Measurements from ENCODE around the gene CHST5. TPM values are rescaled to one million over a fixed set of nuclear protein-coding genes. Genes with fewer than 3 reads are reported as not detected.

CHST5 gene
- total RNA-seq, 1 experiment from 2014 or later = 0.11 TPM

GRCh38 chr16:75506574-75506973 is 29.3 kb downstream of the CHST5 start:
- Histone ChIP-seq H3K36me3 (ENCODE audit: control insufficient read depth, insufficient read depth, low read length) (no peaks in the 10 kb centered on the region), H3K4me3 (ENCODE audit: low read depth, low read length) (no peak overlapping the region), H3K4me1 (no peaks in the 10 kb centered on the region), H3K9me3 (no peaks in the 10 kb centered on the region), H3K27me3 (replicated peaks; ENCODE audit: control insufficient read depth, insufficient read depth, low read length) (no peaks in the 10 kb centered on the region)
- H3K4me3 Mint-ChIP-seq (ENCODE audit: unreplicated experiment) = no peak overlapping the region
- H3K27ac Mint-ChIP-seq (ENCODE audit: unreplicated experiment) = no peak overlapping the region
- DNase-seq = no peak
- no TSS peak for BruUV-seq (replicated peaks)
- H3K36me3 Mint-ChIP-seq (ENCODE audit: insufficient read depth, unreplicated experiment) = no peaks in the 10 kb centered on the region
- H3K27me3 Mint-ChIP-seq (ENCODE audit: insufficient read depth, unreplicated experiment) = peaks cover 9% of the 10 kb centered on the region
- ChIA-PET CTCF (no interaction called here), POLR2A (no interaction called here)
- intact Hi-C loops (cut with micrococcal nuclease; ENCODE audit: unreplicated experiment) = no loop called here
- H3K9me3 Mint-ChIP-seq (ENCODE audit: unreplicated experiment) = no peaks in the 10 kb centered on the region
- no peaks in the 10 kb centered on the region for H3K4me1 Mint-ChIP-seq (ENCODE audit: low read depth, unreplicated experiment)
- TF ChIP-seq CTCF (IDR thresholded peaks at IDR 0.05; ENCODE audit: insufficient read depth in 1 of 2, low read depth in 1 of 2, low read length in 1 of 2, severe bottlenecking in 1 of 2, unreplicated experiment in 1 of 2) = no peak

- CTCF ChIA-PET = no interaction called here
- no peaks in the 10 kb centered on the region for H3K4me1 Mint-ChIP-seq (ENCODE audit: low read depth, unreplicated experiment)
- H3K4me3 Mint-ChIP-seq (ENCODE audit: unreplicated experiment) = no peak overlapping the region
- H3K27me3 Mint-ChIP-seq (ENCODE audit: insufficient read depth, unreplicated experiment) = peaks cover 9% of the 10 kb centered on the region
- Histone ChIP-seq H3K27me3 (replicated peaks; ENCODE audit: control insufficient read depth, insufficient read depth, low read length) (no peaks in the 10 kb centered on the region), H3K4me1 (no peaks in the 10 kb centered on the region), H3K9me3 (no peaks in the 10 kb centered on the region), H3K4me3 (ENCODE audit: low read depth, low read length) (no peak overlapping the region), H3K36me3 (ENCODE audit: control insufficient read depth, insufficient read depth, low read length) (no peaks in the 10 kb centered on the region)
- DNase-seq = no peak
- H3K9me3 Mint-ChIP-seq (ENCODE audit: unreplicated experiment) = no peaks in the 10 kb centered on the region
- intact Hi-C loops (cut with micrococcal nuclease; ENCODE audit: unreplicated experiment) = no loop called here
- H3K27ac Mint-ChIP-seq (ENCODE audit: unreplicated experiment) = no peak overlapping the region
- no TSS peak for BruUV-seq (replicated peaks)
- TF ChIP-seq CTCF (IDR thresholded peaks at IDR 0.05; ENCODE audit: insufficient read depth in 1 of 2, low read depth in 1 of 2, low read length in 1 of 2, severe bottlenecking in 1 of 2, unreplicated experiment in 1 of 2) = no peak
- no peaks in the 10 kb centered on the region for H3K36me3 Mint-ChIP-seq (ENCODE audit: insufficient read depth, unreplicated experiment)
- POLR2A ChIA-PET = no interaction called here
These were observed 29.8 kb downstream of the CHST5 start for GRCh38 chr16:75506107-75506506.

- no peaks in the 10 kb centered on the region for H3K4me1 Mint-ChIP-seq (ENCODE audit: low read depth, unreplicated experiment)
- intact Hi-C loops (cut with micrococcal nuclease; ENCODE audit: unreplicated experiment) = no loop called here
- ChIA-PET POLR2A (no interaction called here), CTCF (no interaction called here)
- H3K4me1 ChIP-seq = no peaks in the 10 kb centered on the region
- H3K36me3 Mint-ChIP-seq (ENCODE audit: insufficient read depth, unreplicated experiment) = no peaks in the 10 kb centered on the region
- H3K27me3 Mint-ChIP-seq (ENCODE audit: insufficient read depth, unreplicated experiment) = peaks cover 8% of the 10 kb centered on the region
- H3K9me3 ChIP-seq = no peaks in the 10 kb centered on the region
- no peaks in the 10 kb centered on the region for H3K9me3 Mint-ChIP-seq (ENCODE audit: unreplicated experiment)
- no TSS peak for BruUV-seq (replicated peaks)
- TF ChIP-seq CTCF (IDR thresholded peaks at IDR 0.05; ENCODE audit: insufficient read depth in 1 of 2, low read depth in 1 of 2, low read length in 1 of 2, severe bottlenecking in 1 of 2, unreplicated experiment in 1 of 2) = no peak
- H3K36me3 ChIP-seq (ENCODE audit: control insufficient read depth, insufficient read depth, low read length) = no peaks in the 10 kb centered on the region
- no peak overlapping the region for H3K4me3 Mint-ChIP-seq (ENCODE audit: unreplicated experiment)
- no peak overlapping the region for H3K4me3 ChIP-seq (ENCODE audit: low read depth, low read length)
- DNase-seq = no peak
- no peaks in the 10 kb centered on the region for H3K27me3 ChIP-seq (replicated peaks; ENCODE audit: control insufficient read depth, insufficient read depth, low read length)
- no peak overlapping the region for H3K27ac Mint-ChIP-seq (ENCODE audit: unreplicated experiment)
These were observed 32.1 kb downstream of the CHST5 start for GRCh38 chr16:75503801-75504200.
